ENCODE results near the gene P2RY2.

- TF ChIP-seq CTCF (conservative IDR thresholded peaks at IDR 0.05) (no peak), EZH2 (IDR thresholded peaks at IDR 0.05; ENCODE audit: low read depth) (no peak)
Observed at GRCh38 chr11:73215191-73216134, 2.6 kb upstream of the P2RY2 start.

All from PC-9 (cell line).